Panc1 (cell line): ENCODE measurements around the gene TMEM256. TPM values are rescaled to one million over a fixed set of nuclear protein-coding genes. Genes with fewer than 3 reads are reported as not detected.

Experiments
- ATAC-seq: fragments of 200-7000 bp; cut with Tn5 transposase; 2 replicates; pipeline ENCODE4 v1.9.1; 2020; ENCODE audit warnings: mild to moderate bottlenecking, moderate library complexity
- BruUV-seq: library from RNA; stranded (reverse); fragments of 400-500 nt; replicated peaks from 2 replicates; lab custom pipeline; 2021; lab: Mats Ljungman, UMichigan
- CTCF ChIA-PET: fragments of 300-600 bp; sonication (Branson Sonifier 250); formaldehyde crosslinking; loops from one replicate; lab custom pipeline; 2022; ENCODE audit warnings: antibody characterized with exemption; lab: Charles Lee
- POLR2A ChIA-PET: fragments of 300-600 bp; sonication (Branson Sonifier 250); formaldehyde crosslinking; loops from one replicate; lab custom pipeline; 2022; ENCODE audit warnings: antibody characterized with exemption; lab: Charles Lee
- DNase-seq: peaks from one replicate; pipeline ENCODE4 v3.0.0-alpha.2; 2010; ENCODE audit warnings: low read depth, low spot score
- H3K27ac ChIP-seq: 2 replicates; pipeline ENCODE4 v1.5.1; 2011; ENCODE audit warnings: mild to moderate bottlenecking, low read length, inconsistent platforms
- H3K27me3 ChIP-seq: fragments of 200-500 bp; sonication (Bioruptor generic); 2 replicates; pipeline ENCODE4 v1.6.0; 2014; ENCODE audit warnings: low read length, inconsistent platforms; ENCODE audit not compliant: control insufficient read depth, insufficient read depth
- H3K36me3 ChIP-seq: fragments of 200-500 bp; sonication (Bioruptor generic); 2 replicates; pipeline ENCODE4 v1.5.1; 2014; ENCODE audit warnings: inconsistent platforms, mild to moderate bottlenecking, low read length, moderate library complexity; ENCODE audit not compliant: control insufficient read depth, insufficient read depth
- H3K4me1 ChIP-seq: 2 replicates; pipeline ENCODE4 v1.5.1; 2011; ENCODE audit warnings: inconsistent platforms, mild to moderate bottlenecking, low read length, moderate library complexity; ENCODE audit not compliant: control insufficient read depth, insufficient read depth
- H3K4me3 ChIP-seq, 2 experiments: 2 replicates each; pipeline ENCODE4 v1.5.1; 2011 to 2012; ENCODE audit warnings: low read depth in 2 of 2, low read length in 2 of 2, mild to moderate bottlenecking in 2 of 2, inconsistent platforms in 1 of 2, moderate library complexity in 1 of 2
- H3K9me3 ChIP-seq: fragments of 200-500 bp; sonication (Bioruptor generic); 2 replicates; pipeline ENCODE4 v1.5.1; 2014; ENCODE audit warnings: low read depth, mild to moderate bottlenecking, inconsistent platforms, low read length, moderate library complexity; ENCODE audit not compliant: control insufficient read depth, insufficient read depth
- POLR2AphosphoS5 ChIP-seq: IDR thresholded peaks from 2 replicates; pipeline ENCODE4 v1.6.1; 2012; ENCODE audit warnings: mild to moderate bottlenecking, low read depth, low read length, moderate library complexity
- SIN3A ChIP-seq: IDR thresholded peaks from 2 replicates; pipeline ENCODE4 v1.6.1; 2012; ENCODE audit warnings: low read depth, mild to moderate bottlenecking, low read length, moderate library complexity, borderline replicate concordance; ENCODE audit not compliant: insufficient read depth
- TCF7L2 ChIP-seq: IDR thresholded peaks from 2 replicates; pipeline ENCODE4 v1.6.1; 2011; ENCODE audit warnings: mild to moderate bottlenecking, low read depth, low read length, inconsistent platforms
- in situ Hi-C: cut with HindIII; loops from 2 replicates; pipeline ENCODE4 v1.10.0; 2016; ENCODE audit warnings: low sequenced_read_pairs, low pct_unique_long_range_greater_than_20kb
- intact Hi-C: fragments of 100-400 bp; cut with micrococcal nuclease; formaldehyde crosslinking; loops from one replicate; pipeline ENCODE4 v1.10.0; 2022; ENCODE audit not compliant: unreplicated experiment
- total RNA-seq: library from RNA; stranded (reverse); gene quantifications from one replicate; pipeline ENCODE4 v1.2.1, GENCODE V29; 2021; ENCODE audit not compliant: unreplicated experiment
- TF ChIP-seq, protein P1 (sequence below), 2 experiments: IDR thresholded peaks; 2 replicates each; pipeline ENCODE4 v1.6.1; 2011 to 2012; ENCODE audit warnings: low read depth in 2 of 2, control low read depth in 1 of 2, low read length in 1 of 2, mild to moderate bottlenecking in 1 of 2, moderate library complexity in 1 of 2; ENCODE audit not compliant: insufficient read depth in 1 of 2
- TF ChIP-seq, protein P2 (sequence below): fragments of 450-650 bp; IDR thresholded peaks from 2 replicates; pipeline ENCODE4 v1.5.1; 2017; ENCODE audit warnings: mild to moderate bottlenecking

The TMEM256 gene
- total RNA-seq, 1 experiment from 2014 or later = 35.8 TPM

DNA sequence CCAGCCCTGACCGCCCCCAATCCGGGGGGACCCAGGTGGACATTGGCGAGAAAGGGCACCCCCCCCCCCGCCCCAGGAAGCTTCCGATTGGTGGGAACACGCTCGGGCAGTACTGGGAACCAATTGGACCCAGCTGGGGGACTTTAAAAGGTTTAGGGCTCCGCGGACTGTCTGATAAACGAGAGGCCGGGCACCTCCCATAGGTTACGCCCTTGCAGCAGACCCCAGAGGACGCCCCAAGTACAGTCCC is 245 bp downstream of the TMEM256 start:
- intact Hi-C loops (no loop called here), in situ Hi-C loops (no loop called here)
- H3K27me3 ChIP-seq = no peaks in the 10 kb centered on the region
- CTCF ChIA-PET = interaction anchor here (0.7 to 1.1 kb wide), 2 partner anchors 15 to 149 kb away, joined by 4 to 5 read pairs; no protein-coding TSS in a partner anchor
- ATAC-seq = peak; percentile 70
- no peaks in the 10 kb centered on the region for H3K9me3 ChIP-seq
- no peak for TF ChIP-seq TCF7L2
- TF ChIP-seq, protein P1, sequence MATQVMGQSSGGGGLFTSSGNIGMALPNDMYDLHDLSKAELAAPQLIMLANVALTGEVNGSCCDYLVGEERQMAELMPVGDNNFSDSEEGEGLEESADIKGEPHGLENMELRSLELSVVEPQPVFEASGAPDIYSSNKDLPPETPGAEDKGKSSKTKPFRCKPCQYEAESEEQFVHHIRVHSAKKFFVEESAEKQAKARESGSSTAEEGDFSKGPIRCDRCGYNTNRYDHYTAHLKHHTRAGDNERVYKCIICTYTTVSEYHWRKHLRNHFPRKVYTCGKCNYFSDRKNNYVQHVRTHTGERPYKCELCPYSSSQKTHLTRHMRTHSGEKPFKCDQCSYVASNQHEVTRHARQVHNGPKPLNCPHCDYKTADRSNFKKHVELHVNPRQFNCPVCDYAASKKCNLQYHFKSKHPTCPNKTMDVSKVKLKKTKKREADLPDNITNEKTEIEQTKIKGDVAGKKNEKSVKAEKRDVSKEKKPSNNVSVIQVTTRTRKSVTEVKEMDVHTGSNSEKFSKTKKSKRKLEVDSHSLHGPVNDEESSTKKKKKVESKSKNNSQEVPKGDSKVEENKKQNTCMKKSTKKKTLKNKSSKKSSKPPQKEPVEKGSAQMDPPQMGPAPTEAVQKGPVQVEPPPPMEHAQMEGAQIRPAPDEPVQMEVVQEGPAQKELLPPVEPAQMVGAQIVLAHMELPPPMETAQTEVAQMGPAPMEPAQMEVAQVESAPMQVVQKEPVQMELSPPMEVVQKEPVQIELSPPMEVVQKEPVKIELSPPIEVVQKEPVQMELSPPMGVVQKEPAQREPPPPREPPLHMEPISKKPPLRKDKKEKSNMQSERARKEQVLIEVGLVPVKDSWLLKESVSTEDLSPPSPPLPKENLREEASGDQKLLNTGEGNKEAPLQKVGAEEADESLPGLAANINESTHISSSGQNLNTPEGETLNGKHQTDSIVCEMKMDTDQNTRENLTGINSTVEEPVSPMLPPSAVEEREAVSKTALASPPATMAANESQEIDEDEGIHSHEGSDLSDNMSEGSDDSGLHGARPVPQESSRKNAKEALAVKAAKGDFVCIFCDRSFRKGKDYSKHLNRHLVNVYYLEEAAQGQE (IDR thresholded peaks at IDR 0.05; ENCODE audit: insufficient read depth in 1 of 2, low read depth in 2 of 2, low read length in 1 of 2) = no peak
- no peak for TF ChIP-seq POLR2AphosphoS5
- TF ChIP-seq, protein P2, sequence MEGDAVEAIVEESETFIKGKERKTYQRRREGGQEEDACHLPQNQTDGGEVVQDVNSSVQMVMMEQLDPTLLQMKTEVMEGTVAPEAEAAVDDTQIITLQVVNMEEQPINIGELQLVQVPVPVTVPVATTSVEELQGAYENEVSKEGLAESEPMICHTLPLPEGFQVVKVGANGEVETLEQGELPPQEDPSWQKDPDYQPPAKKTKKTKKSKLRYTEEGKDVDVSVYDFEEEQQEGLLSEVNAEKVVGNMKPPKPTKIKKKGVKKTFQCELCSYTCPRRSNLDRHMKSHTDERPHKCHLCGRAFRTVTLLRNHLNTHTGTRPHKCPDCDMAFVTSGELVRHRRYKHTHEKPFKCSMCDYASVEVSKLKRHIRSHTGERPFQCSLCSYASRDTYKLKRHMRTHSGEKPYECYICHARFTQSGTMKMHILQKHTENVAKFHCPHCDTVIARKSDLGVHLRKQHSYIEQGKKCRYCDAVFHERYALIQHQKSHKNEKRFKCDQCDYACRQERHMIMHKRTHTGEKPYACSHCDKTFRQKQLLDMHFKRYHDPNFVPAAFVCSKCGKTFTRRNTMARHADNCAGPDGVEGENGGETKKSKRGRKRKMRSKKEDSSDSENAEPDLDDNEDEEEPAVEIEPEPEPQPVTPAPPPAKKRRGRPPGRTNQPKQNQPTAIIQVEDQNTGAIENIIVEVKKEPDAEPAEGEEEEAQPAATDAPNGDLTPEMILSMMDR = no peak
- TF ChIP-seq SIN3A = no peak
- BruUV-seq = no TSS peak
- DNase-seq = no peak
- peaks cover 3% of the 10 kb centered on the region for H3K4me1 ChIP-seq
- peak overlapping the region; percentile 76 for H3K27ac ChIP-seq
- no peaks in the 10 kb centered on the region for H3K36me3 ChIP-seq
- H3K4me3 ChIP-seq = peak overlapping the region; percentile 61
- POLR2A ChIA-PET = interaction anchor here (0.7 to 1.6 kb wide), 3 partner anchors 32 to 340 kb away, joined by 3 to 9 read pairs (median 6); partner anchors contain the start of genes POLR2A and TMEM102

DNA sequence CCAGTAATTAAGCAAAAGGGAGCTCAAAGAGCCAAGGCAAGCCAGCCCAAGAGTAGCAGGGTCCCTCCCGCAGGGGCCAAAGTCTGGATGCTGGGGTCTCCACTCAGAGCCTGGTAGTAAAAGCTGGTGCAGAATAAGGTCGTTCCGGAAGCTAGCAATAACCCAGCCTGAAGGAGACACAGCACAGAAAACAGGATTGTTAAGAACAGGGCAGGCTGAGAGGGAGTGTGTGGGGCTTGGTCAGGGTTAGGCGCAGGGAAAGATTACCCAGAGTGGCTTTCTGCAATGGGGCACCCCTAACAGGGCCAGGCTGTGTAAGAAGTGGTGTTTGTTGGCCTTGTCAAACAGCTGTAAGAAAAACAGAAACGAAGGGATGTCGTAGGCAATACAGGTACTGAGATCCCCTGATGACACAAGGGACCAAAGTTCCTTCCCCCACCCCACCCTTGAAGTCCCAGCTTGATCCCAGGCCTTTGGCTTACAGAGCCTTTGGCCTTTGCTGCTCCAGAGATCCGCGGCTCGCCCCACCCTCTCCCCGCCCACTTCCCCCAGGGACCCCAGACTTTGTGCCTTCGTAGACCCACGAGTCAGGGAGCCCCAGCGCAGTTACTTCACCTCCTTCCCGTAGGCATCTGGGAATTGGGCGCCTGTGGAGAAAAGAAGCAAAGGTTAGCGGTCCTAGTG is 712 bp downstream of the TMEM256 start:
- H3K9me3 ChIP-seq = no peaks in the 10 kb centered on the region
- in situ Hi-C loops (no loop called here), intact Hi-C loops (no loop called here)
- TSS peak; percentile 96 for BruUV-seq
- H3K27me3 ChIP-seq = no peaks in the 10 kb centered on the region
- peak overlapping the region; percentile 61 for H3K4me3 ChIP-seq
- ChIA-PET CTCF (interaction anchor here (1.1 kb wide), 1 partner anchor 16 kb away, joined by 4 read pairs; no protein-coding TSS in a partner anchor), POLR2A (interaction anchor here (1.6 kb wide), 1 partner anchor 32 kb away, joined by 6 read pairs; the partner anchor contains the start of gene TMEM102)
- TF ChIP-seq, protein P1 (IDR thresholded peaks at IDR 0.05; ENCODE audit: insufficient read depth in 1 of 2, low read depth in 2 of 2, low read length in 1 of 2) = no peak
- no peak for TF ChIP-seq SIN3A
- TF ChIP-seq TCF7L2 = no peak
- no peak for TF ChIP-seq POLR2AphosphoS5
- TF ChIP-seq, protein P2 = no peak
- DNase-seq (no peak), ATAC-seq (peak; percentile 6; the same call in 1 of the 2 replicates)
- peaks cover 3% of the 10 kb centered on the region for H3K4me1 ChIP-seq
- H3K27ac ChIP-seq = peak overlapping the region; percentile 76
- H3K36me3 ChIP-seq = no peaks in the 10 kb centered on the region
